ENCODE results near the gene CA6. TPM values are rescaled to one million over a fixed set of nuclear protein-coding genes. Genes with fewer than 3 reads are reported as not detected.
A peak's percentile ranks its signal among the peaks of the same experiment; 100 is the strongest.

CA6 gene
- total and polyA plus RNA-seq, 10 donors = 0.11 to 1.5 (median 0.13) TPM; not detected in 6

- H3K27ac ChIP-seq = no peak overlapping the region
- intact Hi-C loops (cut with DNase I; ENCODE audit: low total_unique reads) = no loop called here
Observed at GRCh38 chr1:8956461-8957349, 11.0 kb downstream of the CA6 start.

GRCh38 chr1:8962812-8963530 is 17.3 kb downstream of the CA6 start:
- Histone ChIP-seq H3K36me3 (no peaks in the 10 kb centered on the region), H3K27me3 (replicated peaks in 1 of 7) (no peaks in the 10 kb centered on the region), H3K27ac (no peak overlapping the region), H3K4me3 (no peak overlapping the region), H3K4me1 (peaks cover 0 to 13% (median 8%) of the 10 kb centered on the region in 6 donors), H3K9me3 (peaks cover 0 to 11% (median 0%) of the 10 kb centered on the region in 8 donors)
- TF ChIP-seq POLR2AphosphoS5 (IDR thresholded peaks at IDR 0.05) (no peak), CTCF (IDR thresholded peaks at IDR 0.05 in 8 of 11, conservative IDR thresholded peaks at IDR 0.05 in 3 of 11) (peak in 9 of 11 experiments; percentile 21 to 65 (median 53)), POLR2A (IDR thresholded peaks at IDR 0.05) (no peak)
- 29 to 46% (median 36%) methylated on average over 11 to 13 of the region's 13 CpGs for WGBS, 5 donors
- intact Hi-C loops (cut with DNase I; ENCODE audit: low total_unique reads) = no loop called here
- no peak for DNase-seq

More at GRCh38 chr1:8956461-8957349, 11.0 kb downstream of the CA6 start:
- Histone ChIP-seq H3K4me1 (no peaks in the 10 kb centered on the region), H3K9me3 (peaks cover 0 to 11% (median 0%) of the 10 kb centered on the region in 8 donors), H3K36me3 (no peaks in the 10 kb centered on the region), H3K27me3 (replicated peaks in 1 of 7) (no peaks in the 10 kb centered on the region), H3K4me3 (no peak overlapping the region)
- WGBS, 5 donors = 86 to 92% (median 89%) methylated on average over 17 of the region's 17 CpGs
- DNase-seq = no peak
- TF ChIP-seq POLR2AphosphoS5 (IDR thresholded peaks at IDR 0.05) = no peak
- no peak for TF ChIP-seq POLR2A (IDR thresholded peaks at IDR 0.05)
- TF ChIP-seq CTCF (IDR thresholded peaks at IDR 0.05 in 8 of 11, conservative IDR thresholded peaks at IDR 0.05 in 3 of 11) = no peak

DNA sequence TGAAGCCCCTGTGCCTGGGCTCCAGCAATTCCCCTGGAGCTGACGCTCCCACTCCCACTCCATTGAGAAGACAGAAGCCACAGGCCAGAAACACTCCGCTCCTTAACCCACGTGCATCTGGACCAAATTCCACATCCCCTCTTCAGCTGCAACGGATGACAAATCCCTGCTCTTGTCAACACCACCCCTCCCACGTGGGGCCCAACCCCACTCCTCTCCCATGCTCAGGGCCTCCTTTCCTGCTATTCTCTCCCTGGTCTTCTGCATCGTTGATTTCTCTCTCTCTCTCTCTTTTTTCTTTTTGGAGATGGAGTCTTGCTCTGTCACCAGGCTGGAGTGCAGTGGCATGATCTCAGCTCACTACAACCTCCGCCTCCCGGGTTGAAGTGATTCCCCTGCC is 18.3 kb downstream of the CA6 start:
- Histone ChIP-seq H3K4me1 (peaks cover 0 to 13% (median 8%) of the 10 kb centered on the region in 6 donors), H3K27me3 (replicated peaks in 1 of 7) (no peaks in the 10 kb centered on the region), H3K9me3 (peaks cover 0 to 11% (median 0%) of the 10 kb centered on the region in 8 donors), H3K4me3 (no peak overlapping the region), H3K36me3 (no peaks in the 10 kb centered on the region), H3K27ac (no peak overlapping the region)
- no peak for DNase-seq
- TF ChIP-seq POLR2AphosphoS5 (IDR thresholded peaks at IDR 0.05) (no peak), POLR2A (IDR thresholded peaks at IDR 0.05) (no peak), CTCF (IDR thresholded peaks at IDR 0.05 in 8 of 11, conservative IDR thresholded peaks at IDR 0.05 in 3 of 11) (no peak)
- 73 to 84% (median 81%) methylated on average over 8 of the region's 8 CpGs for WGBS, 5 donors
- intact Hi-C loops (cut with DNase I; ENCODE audit: low total_unique reads) = no loop called here
